Smooth muscle cell (in vitro differentiated cells): ENCODE results near the gene ESM1. TPM values are rescaled to one million over a fixed set of nuclear protein-coding genes. Genes with fewer than 3 reads are reported as not detected.

ENCODE experiments used
- DNase-seq: peaks from one replicate; lab custom pipeline; 2025; ENCODE audit not compliant: unreplicated experiment; lab: John Stamatoyannopoulos, UW
- H2AFZ ChIP-seq: fragments of 200-600 bp; sonication (generic); 2 replicates; pipeline ENCODE4 v1.6.0; 2016; ENCODE audit warnings: antibody characterized with exemption, low read depth, mild to moderate bottlenecking
- H3F3A ChIP-seq: fragments of 200-600 bp; sonication (generic); 2 replicates; pipeline ENCODE4 v1.6.0; 2017; ENCODE audit warnings: antibody characterized with exemption, low read depth
- H3K27ac ChIP-seq: fragments of 200-600 bp; sonication (generic); 2 replicates; pipeline ENCODE4 v1.5.1; 2016; ENCODE audit warnings: low read depth, mild to moderate bottlenecking
- H3K27me3 ChIP-seq: fragments of 200-600 bp; sonication (generic); 2 replicates; pipeline ENCODE4 v1.6.1; 2016; ENCODE audit warnings: low read depth, mild to moderate bottlenecking
- H3K36me3 ChIP-seq: fragments of 200-600 bp; sonication (generic); 2 replicates; pipeline ENCODE4 v1.5.1; 2016; ENCODE audit warnings: low read depth
- H3K4me1 ChIP-seq: fragments of 200-600 bp; sonication (generic); 2 replicates; pipeline ENCODE4 v1.5.1; 2016; ENCODE audit warnings: low read depth
- H3K4me2 ChIP-seq: fragments of 200-600 bp; sonication (generic); 2 replicates; pipeline ENCODE4 v1.6.0; 2016; ENCODE audit warnings: mild to moderate bottlenecking
- H3K4me3 ChIP-seq: fragments of 200-600 bp; sonication (generic); 2 replicates; pipeline ENCODE4 v1.5.1; 2016; ENCODE audit warnings: mild to moderate bottlenecking
- H3K79me2 ChIP-seq: fragments of 200-600 bp; sonication (generic); 2 replicates; pipeline ENCODE4 v1.6.0; 2016; ENCODE audit warnings: low read depth, mild to moderate bottlenecking
- H3K9ac ChIP-seq: fragments of 200-600 bp; sonication (generic); 2 replicates; pipeline ENCODE4 v1.6.0; 2016; ENCODE audit warnings: low read depth
- H3K9me3 ChIP-seq: fragments of 200-600 bp; sonication (generic); replicated peaks from 2 replicates; pipeline ENCODE4 v1.5.1; 2016; ENCODE audit warnings: low read depth
- H4K20me1 ChIP-seq: fragments of 200-600 bp; sonication (generic); 2 replicates; pipeline ENCODE4 v1.6.0; 2016; ENCODE audit warnings: low read depth
- WGBS: methylation state at CpG from one replicate; pipeline ENCODE4 v1.1.7; 2016; ENCODE audit warnings: low lambda C conversion rate; 5-methylcytosine and 5-hydroxymethylcytosine counted together
- polyA plus RNA-seq: library from polyadenylated mRNA; unstranded; fragments of >200 nt; fragmentation: Nextera tagmentation; extraction: Ambion mirVana; gene quantifications from 2 replicates; pipeline ENCODE4 v1.2.1, GENCODE V29; 2016
- total RNA-seq: library from RNA; depleted of rRNA; stranded (reverse); fragments of >200 nt; gene quantifications from 2 replicates; pipeline ENCODE4 v1.2.3, GENCODE V29; 2014
- TF ChIP-seq, protein P1 (sequence below): fragments of 200-600 bp; sonication (generic); IDR thresholded peaks from 2 replicates; pipeline ENCODE4 v1.5.1; 2017; ENCODE audit warnings: borderline replicate concordance, mild to moderate bottlenecking, antibody characterized with exemption; ENCODE audit not compliant: insufficient read depth, poor library complexity, severe bottlenecking

ESM1 gene
- total and polyA plus RNA-seq, 2 experiments from 2014 or later = not detected

DNA sequence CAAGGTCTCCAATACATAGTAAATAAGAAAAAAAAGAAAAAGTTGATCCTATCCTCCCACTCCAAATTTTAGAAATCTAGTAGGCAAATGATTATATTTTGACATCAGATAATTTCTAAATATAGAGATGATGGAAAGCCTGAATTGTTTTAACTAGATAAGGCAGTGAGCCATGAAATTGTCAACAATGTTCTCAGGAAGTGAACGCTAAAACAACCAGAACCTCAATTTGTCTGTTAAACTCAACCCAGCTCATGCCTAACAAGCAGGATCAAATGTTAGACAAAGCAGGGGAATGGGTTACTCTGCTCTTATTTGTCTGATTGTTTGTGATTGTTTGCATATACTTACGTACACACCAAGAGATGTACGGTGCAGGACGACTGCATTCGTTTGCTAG is 49.2 kb downstream of the ESM1 start:
- H3K27me3 ChIP-seq = peaks cover 30% of the 10 kb centered on the region

DNA sequence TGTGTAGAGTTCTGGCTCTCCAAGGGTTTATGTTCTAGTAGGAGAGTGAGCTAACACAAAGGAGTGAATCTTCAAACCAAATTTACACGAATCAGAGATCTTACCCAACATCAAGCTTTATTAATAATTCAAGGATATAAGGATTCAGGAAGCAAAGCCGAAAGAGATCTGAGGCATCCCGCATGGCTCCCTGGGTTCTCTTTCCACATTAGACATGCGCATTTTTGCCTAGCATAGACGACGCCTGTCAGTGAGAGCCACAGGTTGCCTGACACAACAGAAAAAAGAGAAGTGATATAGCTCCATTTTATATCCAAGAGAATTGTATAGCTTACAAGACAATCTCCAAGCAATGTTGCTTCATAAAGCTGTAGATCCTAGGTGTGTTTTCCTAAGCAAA is 52.6 kb downstream of the ESM1 start:
- TF ChIP-seq, protein P1, sequence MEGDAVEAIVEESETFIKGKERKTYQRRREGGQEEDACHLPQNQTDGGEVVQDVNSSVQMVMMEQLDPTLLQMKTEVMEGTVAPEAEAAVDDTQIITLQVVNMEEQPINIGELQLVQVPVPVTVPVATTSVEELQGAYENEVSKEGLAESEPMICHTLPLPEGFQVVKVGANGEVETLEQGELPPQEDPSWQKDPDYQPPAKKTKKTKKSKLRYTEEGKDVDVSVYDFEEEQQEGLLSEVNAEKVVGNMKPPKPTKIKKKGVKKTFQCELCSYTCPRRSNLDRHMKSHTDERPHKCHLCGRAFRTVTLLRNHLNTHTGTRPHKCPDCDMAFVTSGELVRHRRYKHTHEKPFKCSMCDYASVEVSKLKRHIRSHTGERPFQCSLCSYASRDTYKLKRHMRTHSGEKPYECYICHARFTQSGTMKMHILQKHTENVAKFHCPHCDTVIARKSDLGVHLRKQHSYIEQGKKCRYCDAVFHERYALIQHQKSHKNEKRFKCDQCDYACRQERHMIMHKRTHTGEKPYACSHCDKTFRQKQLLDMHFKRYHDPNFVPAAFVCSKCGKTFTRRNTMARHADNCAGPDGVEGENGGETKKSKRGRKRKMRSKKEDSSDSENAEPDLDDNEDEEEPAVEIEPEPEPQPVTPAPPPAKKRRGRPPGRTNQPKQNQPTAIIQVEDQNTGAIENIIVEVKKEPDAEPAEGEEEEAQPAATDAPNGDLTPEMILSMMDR = no peak
- Histone ChIP-seq H3K9ac (no peak overlapping the region), H3K36me3 (no peaks in the 10 kb centered on the region), H2AFZ (no peak overlapping the region), H3K4me1 (no peaks in the 10 kb centered on the region), H3K4me3 (no peak overlapping the region), H3F3A (no peaks in the 10 kb centered on the region), H4K20me1 (no peaks in the 10 kb centered on the region), H3K4me2 (no peak overlapping the region), H3K27me3 (peaks cover 26% of the 10 kb centered on the region), H3K27ac (no peak overlapping the region), H3K9me3 (no peaks in the 10 kb centered on the region), H3K79me2 (no peaks in the 10 kb centered on the region)
- 59% methylated on average over 6 of the region's 6 CpGs for WGBS
- DNase-seq = no peak

More for the DNA sequence above, 49.2 kb downstream of the ESM1 start:
- Histone ChIP-seq H3K4me3 (no peak overlapping the region), H3K4me1 (no peaks in the 10 kb centered on the region), H3K27ac (no peak overlapping the region), H3F3A (no peaks in the 10 kb centered on the region), H4K20me1 (no peaks in the 10 kb centered on the region), H3K4me2 (no peak overlapping the region), H2AFZ (no peak overlapping the region), H3K79me2 (no peaks in the 10 kb centered on the region), H3K36me3 (no peaks in the 10 kb centered on the region), H3K9me3 (no peaks in the 10 kb centered on the region), H3K9ac (no peak overlapping the region)
- 92% methylated on average over 5 of the region's 5 CpGs for WGBS
- TF ChIP-seq, protein P1 = no peak
- DNase-seq = no peak

DNA sequence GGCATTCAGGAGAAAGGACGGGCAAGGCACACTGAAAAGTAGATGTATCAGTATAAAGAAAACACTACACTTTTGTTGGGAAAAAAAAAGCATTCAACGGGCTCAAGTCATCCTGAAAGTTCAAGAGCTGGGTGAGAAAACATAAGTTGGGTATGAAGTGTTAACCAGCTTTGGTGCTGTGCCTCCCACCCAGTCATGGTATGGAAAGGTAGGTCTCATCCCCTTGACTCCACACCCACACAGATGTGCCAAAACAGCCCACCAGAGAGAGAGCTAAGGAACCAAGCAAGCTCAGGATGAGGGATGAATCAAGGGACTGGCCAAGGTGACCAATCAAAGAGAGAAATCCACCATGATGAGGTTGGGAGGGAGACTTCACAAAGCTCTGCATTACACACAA is 54.7 kb downstream of the ESM1 start:
- Histone ChIP-seq H3K9me3 (no peaks in the 10 kb centered on the region), H2AFZ (no peak overlapping the region), H3K79me2 (no peaks in the 10 kb centered on the region), H3F3A (no peaks in the 10 kb centered on the region), H3K9ac (no peak overlapping the region), H3K4me3 (no peak overlapping the region), H3K27me3 (peaks cover 21% of the 10 kb centered on the region), H3K4me1 (no peaks in the 10 kb centered on the region), H3K27ac (no peak overlapping the region), H3K4me2 (no peak overlapping the region), H3K36me3 (no peaks in the 10 kb centered on the region), H4K20me1 (no peaks in the 10 kb centered on the region)
- 82% methylated on average over 2 of the region's 2 CpGs for WGBS
- DNase-seq = no peak
- TF ChIP-seq, protein P1 = no peak

Other genes with a start within 250 kb of the ESM1 start
- not detected in 2 replicates for gene GZMK, start 38.7 kb upstream of the ESM1 start, total RNA-seq
- not detected in 2 replicates for gene GZMK, start 38.7 kb upstream of the ESM1 start, polyA plus RNA-seq
- not detected in 2 replicates for gene GZMA, start 117.1 kb upstream of the ESM1 start, total RNA-seq
- gene GZMA, start 117.1 kb upstream of the ESM1 start, polyA plus RNA-seq = 0.42 TPM in 1 of 2 replicates, not detected in the other
- gene GPX8, start 174.6 kb upstream of the ESM1 start, total RNA-seq = 306 and 314 TPM in 2 replicates
- gene GPX8, start 174.6 kb upstream of the ESM1 start, polyA plus RNA-seq = 183 and 230 TPM in 2 replicates
- gene CDC20B, start 187.6 kb upstream of the ESM1 start, total RNA-seq = not detected in 2 replicates
- 0.11 TPM in 1 of 2 replicates, not detected in the other for gene CDC20B, start 187.6 kb upstream of the ESM1 start, polyA plus RNA-seq
- 0.13 TPM in 1 of 2 replicates, not detected in the other for gene MCIDAS, start 241.7 kb upstream of the ESM1 start, total RNA-seq
- gene MCIDAS, start 241.7 kb upstream of the ESM1 start, polyA plus RNA-seq = not detected in 2 replicates
- gene CCNO, start 248.0 kb upstream of the ESM1 start, total RNA-seq = 1.7 TPM in 1 of 2 replicates, not detected in the other
- gene CCNO, start 248.0 kb upstream of the ESM1 start, polyA plus RNA-seq = 0.26 TPM in 1 of 2 replicates, not detected in the other